HEK293 (cell line): Measurements from ENCODE around the gene TTLL11.

ENCODE experiments used
- BCL6B ChIP-seq: fragments of 450-650 bp; formaldehyde crosslinking; IDR thresholded peaks from 2 replicates; pipeline ENCODE4 v1.5.1; 2017; ENCODE audit warnings: missing biosample characterization, missing genetic modification characterization
- CTCF ChIP-seq: fragments of 450-650 bp; formaldehyde crosslinking; IDR thresholded peaks from 2 replicates; pipeline ENCODE4 v1.5.1; 2016; ENCODE audit warnings: missing biosample characterization, missing genetic modification characterization
- KLF8 ChIP-seq: fragments of 450-650 bp; formaldehyde crosslinking; IDR thresholded peaks from 2 replicates; pipeline ENCODE4 v1.5.1; 2016; ENCODE audit warnings: missing biosample characterization, missing genetic modification characterization
- PATZ1 ChIP-seq: fragments of 450-650 bp; formaldehyde crosslinking; IDR thresholded peaks from 2 replicates; pipeline ENCODE4 v1.5.1; 2016; ENCODE audit warnings: missing biosample characterization, missing genetic modification characterization
- PRDM10 ChIP-seq: fragments of 450-650 bp; formaldehyde crosslinking; IDR thresholded peaks from 2 replicates; pipeline ENCODE4 v1.5.1; 2016; ENCODE audit warnings: missing biosample characterization, missing genetic modification characterization
- ZFP37 ChIP-seq: fragments of 450-650 bp; formaldehyde crosslinking; IDR thresholded peaks from 2 replicates; pipeline ENCODE4 v1.5.1; 2016; ENCODE audit warnings: missing biosample characterization, missing genetic modification characterization
- ZNF24 ChIP-seq: fragments of 450-650 bp; formaldehyde crosslinking; IDR thresholded peaks from 2 replicates; pipeline ENCODE4 v1.5.1; 2016; ENCODE audit warnings: missing biosample characterization, missing genetic modification characterization
- ZNF416 ChIP-seq: fragments of 450-650 bp; formaldehyde crosslinking; IDR thresholded peaks from 2 replicates; pipeline ENCODE4 v1.5.1; 2016; ENCODE audit warnings: missing biosample characterization, missing genetic modification characterization
- ZNF510 ChIP-seq: fragments of 450-650 bp; formaldehyde crosslinking; IDR thresholded peaks from 2 replicates; pipeline ENCODE4 v1.5.1; 2018; ENCODE audit warnings: mild to moderate bottlenecking, missing genetic modification characterization, missing biosample characterization; ENCODE audit not compliant: insufficient replicate concordance
- ZNF768 ChIP-seq: fragments of 450-650 bp; formaldehyde crosslinking; IDR thresholded peaks from 2 replicates; pipeline ENCODE4 v1.5.1; 2018; ENCODE audit warnings: missing biosample characterization, mild to moderate bottlenecking, missing genetic modification characterization

GRCh38 chr9:121952611-121953010 is 140.5 kb downstream of the TTLL11 start:
- no peak for TF ChIP-seq ZFP37
- TF ChIP-seq CTCF (tag by site-specific recombination): no peak
- no peak for TF ChIP-seq PATZ1 (tag by site-specific recombination)
- no peak for TF ChIP-seq ZNF24
- TF ChIP-seq ZNF768: no peak
- TF ChIP-seq KLF8 (tag by site-specific recombination): no peak
- TF ChIP-seq PRDM10: no peak
- no peak for TF ChIP-seq BCL6B (tag by site-specific recombination)
- no peak for TF ChIP-seq ZNF416 (tag by site-specific recombination)
- TF ChIP-seq ZNF510 (tag by site-specific recombination): no peak
